Muscle of leg (tissue), 11 donors: ENCODE results near the gene FAM174C. TPM values are rescaled to one million over a fixed set of nuclear protein-coding genes. Genes with fewer than 3 reads are reported as not detected.

Experiments
- DNase-seq: peaks from one replicate; pipeline ENCODE4 v3.0.0; 2013
- H3K27ac ChIP-seq: one replicate; pipeline ENCODE4 v1.5.1; 2013; ENCODE audit warnings: mild to moderate bottlenecking, low read length, control low read depth
- H3K27me3 ChIP-seq: one replicate; pipeline ENCODE4 v1.6.1; 2013; ENCODE audit warnings: low read length; ENCODE audit not compliant: control insufficient read depth, insufficient read depth
- H3K36me3 ChIP-seq: one replicate; pipeline ENCODE4 v1.6.1; 2013; ENCODE audit warnings: low read length; ENCODE audit not compliant: control insufficient read depth, insufficient read depth
- H3K4me1 ChIP-seq: one replicate; pipeline ENCODE4 v1.6.1; 2013; ENCODE audit warnings: low read length; ENCODE audit not compliant: control insufficient read depth, insufficient read depth
- H3K4me3 ChIP-seq: one replicate; pipeline ENCODE4 v1.5.1; 2013; ENCODE audit warnings: low read length, control low read depth
- H3K9me3 ChIP-seq: replicated peaks from 2 replicates; pipeline ENCODE4 v1.6.1; 2013; ENCODE audit warnings: low read depth, low read length; ENCODE audit not compliant: control insufficient read depth
- WGBS: methylation state at CpG from one replicate; pipeline ENCODE4 v1.1.5; 2013; ENCODE audit warnings: missing lambda C conversion rate; ENCODE audit not compliant: insufficient coverage; 5-methylcytosine and 5-hydroxymethylcytosine counted together
- polyA plus RNA-seq, 8 donors: library from polyadenylated mRNA; unstranded; fragments of 120-200 nt; gene quantifications; one replicate each; pipeline versions ENCODE4 v1.2.1 to v1.2.3, GENCODE V29; 2013; ENCODE audit warnings: inconsistent platforms in 1 of 8, low replicate concordance in 1 of 8; ENCODE audit not compliant: insufficient read length in 8 of 8, insufficient read depth in 1 of 8
- total RNA-seq: library from RNA; stranded (reverse); fragments of 120-200 nt; gene quantifications from one replicate; pipeline ENCODE4 v1.2.4, GENCODE V29; 2013

FAM174C gene
- total and polyA plus RNA-seq, 9 donors = 11.6 to 17.8 (median 15.1) TPM

DNA sequence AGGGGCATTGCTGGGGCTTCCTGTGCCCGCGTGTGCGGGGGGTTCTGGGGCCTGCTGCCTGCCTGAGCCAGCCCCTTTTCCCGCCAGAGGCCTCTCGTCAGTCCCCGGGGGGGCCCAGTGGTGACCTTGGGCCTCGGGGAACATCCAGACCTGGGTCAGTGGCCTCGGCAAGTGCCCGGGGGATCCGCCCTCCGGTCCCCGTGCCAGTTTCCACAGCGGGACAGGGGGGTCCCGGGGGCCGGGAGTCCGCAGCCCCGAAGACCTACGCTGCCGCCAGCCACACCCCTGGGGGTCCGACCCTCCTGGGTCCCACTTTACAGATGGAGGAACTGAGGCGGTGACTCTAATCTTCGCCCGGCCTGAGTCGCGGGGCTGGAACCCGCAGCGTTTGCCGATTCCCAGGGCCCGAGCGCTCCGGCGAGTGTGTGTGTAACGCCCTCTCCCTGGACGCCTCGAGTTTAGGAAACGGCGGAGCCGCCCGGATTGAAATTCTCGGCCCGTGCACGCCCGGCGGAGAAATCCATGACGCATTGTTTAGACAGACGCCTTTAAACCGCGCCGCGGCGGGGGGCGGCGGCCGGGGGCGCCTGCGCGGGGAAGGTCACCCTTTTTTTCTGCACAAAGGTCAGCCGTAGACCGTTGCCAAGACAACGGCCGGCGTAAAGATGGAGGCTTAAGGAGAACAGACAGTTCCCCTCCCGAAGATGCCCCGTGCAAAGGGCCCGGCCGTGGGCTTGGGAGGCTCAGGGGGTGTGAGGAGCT is 49.7 kb downstream of the FAM174C start:
- peak overlapping the region; percentile 31 for H3K4me3 ChIP-seq
- H3K27ac ChIP-seq = peak overlapping the region; percentile 11
- 2% methylated on average over 57 of the region's 66 CpGs for WGBS
- H3K27me3 ChIP-seq = peaks cover 19% of the 10 kb centered on the region
- no peaks in the 10 kb centered on the region for H3K36me3 ChIP-seq
- no peaks in the 10 kb centered on the region for H3K9me3 ChIP-seq
- peaks cover 9% of the 10 kb centered on the region for H3K4me1 ChIP-seq
- peak; percentile 93 for DNase-seq

DNA sequence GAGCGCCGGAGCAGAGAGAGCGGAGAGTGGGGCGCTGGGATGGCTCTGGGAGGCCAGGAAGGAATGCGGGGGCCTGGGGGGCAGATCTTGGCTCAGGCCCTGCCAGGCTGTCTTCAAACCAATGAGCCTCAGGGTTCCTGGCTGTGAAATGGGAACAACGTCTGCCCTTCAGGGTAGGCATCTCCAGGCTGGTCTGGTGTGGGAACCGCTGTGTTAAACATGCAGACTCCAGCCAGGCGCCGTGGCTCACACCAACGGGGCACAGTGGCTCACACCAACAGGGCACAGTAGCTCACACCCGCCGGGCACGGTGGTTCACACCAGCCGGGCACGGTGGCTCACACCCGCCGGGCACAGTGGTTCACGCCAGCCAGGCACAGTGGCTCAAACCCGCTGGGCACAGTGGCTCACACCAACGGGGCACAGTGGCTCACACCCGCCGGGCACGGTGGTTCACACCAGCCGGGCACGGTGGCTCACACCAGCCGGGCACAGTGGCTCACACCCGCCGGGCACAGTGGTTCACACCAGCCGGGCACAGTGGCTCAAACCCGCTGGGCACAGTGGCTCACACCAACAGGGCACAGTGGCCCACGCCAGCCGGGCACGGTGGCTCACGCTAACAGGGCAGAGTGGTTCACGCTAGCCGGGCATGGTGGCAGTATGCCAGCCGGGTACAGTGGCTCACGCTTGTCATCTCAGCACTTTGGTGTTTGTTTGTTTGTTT is 50.4 kb downstream of the FAM174C start:
- 81% methylated on average over 36 of the region's 38 CpGs for WGBS
- no peaks in the 10 kb centered on the region for H3K9me3 ChIP-seq
- peak overlapping the region; percentile 31 for H3K4me3 ChIP-seq
- H3K27ac ChIP-seq = no peak overlapping the region
- H3K27me3 ChIP-seq = peaks cover 19% of the 10 kb centered on the region
- H3K36me3 ChIP-seq = no peaks in the 10 kb centered on the region
- no peak for DNase-seq
- H3K4me1 ChIP-seq = peaks cover 9% of the 10 kb centered on the region

DNA sequence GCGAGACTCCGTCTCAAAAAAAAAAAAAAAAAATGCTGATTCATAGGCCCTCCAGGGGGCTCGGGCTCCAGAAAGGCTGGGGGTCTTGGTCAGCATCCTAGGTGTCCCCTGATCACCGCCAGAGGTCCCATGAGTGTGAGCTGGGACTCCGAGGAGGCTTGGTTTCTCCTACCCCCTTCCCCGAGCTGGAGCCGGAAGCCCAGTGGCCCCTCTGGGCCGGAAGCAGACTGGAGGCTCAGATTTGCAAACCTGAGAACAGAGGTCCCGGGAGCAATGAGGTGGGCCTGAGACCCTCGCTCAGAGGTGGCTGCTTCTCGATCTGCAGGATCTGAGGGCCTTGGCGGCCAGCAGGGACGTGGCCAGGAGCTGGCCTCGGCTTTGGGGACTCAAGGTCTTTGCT is 51.8 kb downstream of the FAM174C start:
- peaks cover 19% of the 10 kb centered on the region for H3K27me3 ChIP-seq
- 78% methylated on average over 14 of the region's 14 CpGs for WGBS

More for the DNA sequence above, 51.8 kb downstream of the FAM174C start:
- no peak for DNase-seq
- no peak overlapping the region for H3K4me3 ChIP-seq
- no peaks in the 10 kb centered on the region for H3K36me3 ChIP-seq
- no peak overlapping the region for H3K27ac ChIP-seq
- H3K4me1 ChIP-seq = peaks cover 13% of the 10 kb centered on the region
- no peaks in the 10 kb centered on the region for H3K9me3 ChIP-seq

Other genes with a start within 250 kb of the FAM174C start
- gene CNN2, start 248.9 kb upstream of the FAM174C start, total RNA-seq = 31.3 TPM
- 10 to 100 TPM; 51.3 to 64.9 (median 54.3) TPM for gene CNN2, start 248.9 kb upstream of the FAM174C start, polyA plus RNA-seq
- gene ABCA7, start 235.4 kb upstream of the FAM174C start, total RNA-seq = 8.9 TPM
- gene ABCA7, start 235.4 kb upstream of the FAM174C start, polyA plus RNA-seq = 10 to 100 TPM in 7 of 8 donors, 1 to 10 TPM in 1; 7.9 to 23.0 (median 15.6) TPM
- gene ARHGAP45, start 208.4 kb upstream of the FAM174C start, total RNA-seq = 5.0 TPM
- gene ARHGAP45, start 208.4 kb upstream of the FAM174C start, polyA plus RNA-seq = 10 to 100 TPM in 7 of 8 donors, 1 to 10 TPM in 1; 8.6 to 13.1 (median 11.2) TPM
- gene POLR2E, start 180.2 kb upstream of the FAM174C start, total RNA-seq = 69.6 TPM
- 100 to 1,000 TPM; 117 to 149 (median 133) TPM for gene POLR2E, start 180.2 kb upstream of the FAM174C start, polyA plus RNA-seq
- gene GPX4, start 171.5 kb upstream of the FAM174C start, total RNA-seq = 145 TPM
- 100 to 1,000 TPM; 156 to 203 (median 163) TPM for gene GPX4, start 171.5 kb upstream of the FAM174C start, polyA plus RNA-seq
- gene SBNO2, start 101.3 kb upstream of the FAM174C start, total RNA-seq = 7.4 TPM
- 10 to 100 TPM in 6 of 8 donors, 1 to 10 TPM in 2; 8.8 to 16.7 (median 12.4) TPM for gene SBNO2, start 101.3 kb upstream of the FAM174C start, polyA plus RNA-seq
- 46.9 TPM for gene STK11, start 69.8 kb upstream of the FAM174C start, total RNA-seq
- gene STK11, start 69.8 kb upstream of the FAM174C start, polyA plus RNA-seq = 10 to 100 TPM; 45.3 to 59.1 (median 56.8) TPM
- gene CBARP, start 37.5 kb upstream of the FAM174C start, total RNA-seq = 0.84 TPM
- 1 to 10 TPM; 1.1 to 2.9 (median 1.9) TPM for gene CBARP, start 37.5 kb upstream of the FAM174C start, polyA plus RNA-seq
- gene ATP5F1D, start 33.8 kb upstream of the FAM174C start, total RNA-seq = 99.2 TPM
- 100 to 1,000 TPM; 134 to 211 (median 166) TPM for gene ATP5F1D, start 33.8 kb upstream of the FAM174C start, polyA plus RNA-seq
- 9.2 TPM for gene MIDN, start 26.9 kb upstream of the FAM174C start, total RNA-seq
- gene MIDN, start 26.9 kb upstream of the FAM174C start, polyA plus RNA-seq = 10 to 100 TPM; 27.8 to 54.7 (median 41.0) TPM
- 402 TPM for gene CIRBP, start 6.2 kb upstream of the FAM174C start, total RNA-seq
- 100 to 1,000 TPM; 505 to 613 (median 556) TPM for gene CIRBP, start 6.2 kb upstream of the FAM174C start, polyA plus RNA-seq
- 1.1 TPM for gene EFNA2, start 10.3 kb downstream of the FAM174C start, total RNA-seq
- 1 to 10 TPM in 7 of 8 donors, under 1 TPM in 1; 0.42 to 4.5 (median 2.5) TPM for gene EFNA2, start 10.3 kb downstream of the FAM174C start, polyA plus RNA-seq
- gene NDUFS7, start 108.4 kb downstream of the FAM174C start, total RNA-seq = 73.5 TPM
- 100 to 1,000 TPM in 1 of 8 donors, 10 to 100 TPM in 7; 67.7 to 106 (median 89.7) TPM for gene NDUFS7, start 108.4 kb downstream of the FAM174C start, polyA plus RNA-seq
- 115 TPM for gene GAMT, start 126.0 kb downstream of the FAM174C start, total RNA-seq
- 100 to 1,000 TPM; 149 to 232 (median 209) TPM for gene GAMT, start 126.0 kb downstream of the FAM174C start, polyA plus RNA-seq
- 41.0 TPM for gene DAZAP1, start 132.1 kb downstream of the FAM174C start, total RNA-seq
- 10 to 100 TPM; 61.0 to 80.2 (median 69.6) TPM for gene DAZAP1, start 132.1 kb downstream of the FAM174C start, polyA plus RNA-seq
- gene RPS15, start 162.9 kb downstream of the FAM174C start, total RNA-seq = 973 TPM
- gene RPS15, start 162.9 kb downstream of the FAM174C start, polyA plus RNA-seq = 1,000 to 10,000 TPM; 1,073 to 1,562 (median 1,234) TPM
- gene APC2, start 174.6 kb downstream of the FAM174C start, total RNA-seq = 0.40 TPM
- 1 to 10 TPM in 6 of 8 donors, under 1 TPM in 2; 0.87 to 1.3 (median 1.1) TPM for gene APC2, start 174.6 kb downstream of the FAM174C start, polyA plus RNA-seq
- gene C19orf25, start 203.7 kb downstream of the FAM174C start, total RNA-seq = 21.2 TPM
- 10 to 100 TPM; 17.5 to 23.9 (median 20.5) TPM for gene C19orf25, start 203.7 kb downstream of the FAM174C start, polyA plus RNA-seq
- gene PCSK4, start 214.8 kb downstream of the FAM174C start, total RNA-seq = 0.84 TPM
- 1 to 10 TPM in 4 of 8 donors, under 1 TPM in 4; 0.76 to 3.1 (median 1.2) TPM for gene PCSK4, start 214.8 kb downstream of the FAM174C start, polyA plus RNA-seq
- 0.58 TPM for gene REEP6, start 215.7 kb downstream of the FAM174C start, total RNA-seq
- gene REEP6, start 215.7 kb downstream of the FAM174C start, polyA plus RNA-seq = 10 to 100 TPM in 1 of 8 donors, 1 to 10 TPM in 7; 1.5 to 11.9 (median 2.0) TPM
- 4.8 TPM for gene ADAMTSL5, start 237.5 kb downstream of the FAM174C start, total RNA-seq
- gene ADAMTSL5, start 237.5 kb downstream of the FAM174C start, polyA plus RNA-seq = 10 to 100 TPM in 5 of 8 donors, 1 to 10 TPM in 3; 7.2 to 17.4 (median 11.7) TPM
- gene PLK5, start 248.5 kb downstream of the FAM174C start, total RNA-seq = 0.13 TPM
- 1 to 10 TPM in 1 of 8 donors, under 1 TPM in 7; 0.08 to 1.9 (median 0.31) TPM for gene PLK5, start 248.5 kb downstream of the FAM174C start, polyA plus RNA-seq